ENCODE results near the gene PAX2. TPM values are rescaled to one million over a fixed set of nuclear protein-coding genes. Genes with fewer than 3 reads are reported as not detected.

Gene PAX2
- total RNA-seq, 1 donor from 2014 or later = not detected

DNA sequence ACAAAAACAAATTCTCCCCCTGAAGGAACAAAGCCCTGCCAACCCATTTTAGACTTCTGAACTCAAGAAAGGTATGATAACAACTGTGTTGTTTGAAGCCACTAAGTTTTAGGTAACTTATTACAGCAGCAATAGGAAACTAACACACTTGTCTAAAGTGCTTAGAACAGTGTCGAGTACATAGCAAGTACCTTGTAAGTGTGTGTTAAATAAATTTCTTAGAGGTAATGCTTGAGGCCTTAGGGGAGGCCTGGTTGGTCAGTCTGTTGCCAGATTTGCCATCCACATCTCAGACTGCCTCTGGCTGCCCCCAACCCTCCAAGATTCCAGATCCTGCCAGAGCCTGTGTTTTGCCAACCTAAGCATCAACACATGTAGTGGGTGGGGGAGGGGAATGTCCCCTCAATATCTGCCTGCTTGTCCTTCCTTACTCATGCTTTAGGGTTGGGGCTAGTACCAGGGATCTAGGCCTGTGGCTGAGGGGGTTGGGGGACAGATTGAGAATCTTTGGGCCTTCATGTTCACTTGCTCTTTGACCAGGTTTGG is 27.1 kb upstream of the PAX2 start:
- Histone ChIP-seq H3K36me3 (no peaks in the 10 kb centered on the region), H3K4me3 (no peak overlapping the region), H3K4me1 (no peaks in the 10 kb centered on the region), H3K9me3 (no peaks in the 10 kb centered on the region), H3K27ac (no peak overlapping the region), H3K27me3 (ENCODE audit: low read depth) (peaks cover 99% of the 10 kb centered on the region)
- intact Hi-C loops (cut with DNase I) = no loop called here
- TF ChIP-seq, protein P1, sequence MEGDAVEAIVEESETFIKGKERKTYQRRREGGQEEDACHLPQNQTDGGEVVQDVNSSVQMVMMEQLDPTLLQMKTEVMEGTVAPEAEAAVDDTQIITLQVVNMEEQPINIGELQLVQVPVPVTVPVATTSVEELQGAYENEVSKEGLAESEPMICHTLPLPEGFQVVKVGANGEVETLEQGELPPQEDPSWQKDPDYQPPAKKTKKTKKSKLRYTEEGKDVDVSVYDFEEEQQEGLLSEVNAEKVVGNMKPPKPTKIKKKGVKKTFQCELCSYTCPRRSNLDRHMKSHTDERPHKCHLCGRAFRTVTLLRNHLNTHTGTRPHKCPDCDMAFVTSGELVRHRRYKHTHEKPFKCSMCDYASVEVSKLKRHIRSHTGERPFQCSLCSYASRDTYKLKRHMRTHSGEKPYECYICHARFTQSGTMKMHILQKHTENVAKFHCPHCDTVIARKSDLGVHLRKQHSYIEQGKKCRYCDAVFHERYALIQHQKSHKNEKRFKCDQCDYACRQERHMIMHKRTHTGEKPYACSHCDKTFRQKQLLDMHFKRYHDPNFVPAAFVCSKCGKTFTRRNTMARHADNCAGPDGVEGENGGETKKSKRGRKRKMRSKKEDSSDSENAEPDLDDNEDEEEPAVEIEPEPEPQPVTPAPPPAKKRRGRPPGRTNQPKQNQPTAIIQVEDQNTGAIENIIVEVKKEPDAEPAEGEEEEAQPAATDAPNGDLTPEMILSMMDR (IDR thresholded peaks at IDR 0.05) = no peak
- ATAC-seq (peak; percentile 51 to 65), DNase-seq (no peak)

DNA sequence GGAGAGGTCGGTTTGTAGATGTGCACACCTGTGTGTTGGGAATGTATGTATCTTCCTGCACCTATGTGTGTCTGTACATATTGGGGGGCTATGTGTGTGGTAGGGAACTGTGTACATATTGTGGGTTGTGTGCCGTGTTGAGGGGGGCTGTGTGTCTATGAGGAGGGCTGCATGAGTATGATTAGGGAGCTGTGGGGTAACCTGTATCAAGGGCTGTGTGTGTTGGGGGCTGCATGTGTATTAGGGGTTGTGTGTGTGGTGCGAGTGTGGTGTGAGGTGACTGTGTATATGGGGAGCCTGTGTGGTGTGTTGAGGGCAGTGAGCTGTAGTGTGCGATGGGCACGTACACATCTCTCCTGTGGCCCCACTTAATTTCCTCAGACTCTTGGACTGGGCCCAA is 22.2 kb upstream of the PAX2 start:
- ATAC-seq (no peak), DNase-seq (no peak)
- Histone ChIP-seq H3K27me3 (ENCODE audit: low read depth) (peaks cover 97% of the 10 kb centered on the region), H3K9me3 (no peaks in the 10 kb centered on the region), H3K4me3 (no peak overlapping the region), H3K27ac (no peak overlapping the region), H3K4me1 (no peaks in the 10 kb centered on the region), H3K36me3 (no peaks in the 10 kb centered on the region)
- intact Hi-C loops (cut with DNase I) = no loop called here
- TF ChIP-seq, protein P1 (IDR thresholded peaks at IDR 0.05) = no peak

DNA sequence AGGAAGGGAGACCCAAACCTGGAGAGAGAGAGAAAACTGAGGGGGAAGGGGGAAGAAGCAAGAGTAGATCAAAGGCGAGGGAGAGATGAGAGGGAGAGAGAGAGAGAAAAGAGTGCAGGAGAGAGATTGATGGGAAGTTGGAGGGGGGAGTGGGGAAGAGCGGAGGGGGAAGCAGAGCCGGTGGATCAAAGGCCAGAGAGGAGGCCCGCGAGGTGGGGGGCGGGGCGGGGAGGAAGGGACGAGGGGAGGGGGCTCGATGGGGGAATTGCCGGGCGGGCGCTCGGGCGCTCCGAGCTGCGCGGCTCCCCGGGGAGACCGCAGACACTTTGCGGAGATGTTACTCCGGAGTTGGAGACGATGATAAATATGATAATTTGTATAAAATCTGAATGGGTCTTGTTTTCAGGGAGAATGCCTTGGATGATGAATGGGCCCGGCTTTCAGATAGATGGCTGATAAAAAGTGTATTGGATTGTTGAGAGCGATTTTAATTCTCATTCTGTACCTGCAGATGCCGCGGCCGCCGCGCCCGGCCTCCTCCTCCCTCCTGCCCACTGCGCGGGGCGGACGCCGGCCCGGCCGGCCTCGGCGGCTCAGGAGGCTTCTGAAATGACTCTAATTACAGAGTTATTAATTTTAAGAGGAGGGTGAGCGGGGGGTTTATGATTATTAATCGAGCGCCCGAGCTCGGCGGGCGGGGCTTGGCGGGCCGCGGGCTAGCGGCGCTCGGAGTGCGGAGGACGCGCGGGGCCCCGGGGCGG is 21.4 kb upstream of the PAX2 start:
- H3K4me1 ChIP-seq = peaks cover 2% of the 10 kb centered on the region
- DNase-seq (no peak), ATAC-seq (no peak)
- intact Hi-C loops (cut with DNase I) = no loop called here
- TF ChIP-seq, protein P1 (IDR thresholded peaks at IDR 0.05) = no peak
- no peak overlapping the region for H3K4me3 ChIP-seq
- H3K27ac ChIP-seq = no peak overlapping the region
- H3K9me3 ChIP-seq = no peaks in the 10 kb centered on the region
- H3K27me3 ChIP-seq (ENCODE audit: low read depth) = peaks cover 97% of the 10 kb centered on the region
- no peaks in the 10 kb centered on the region for H3K36me3 ChIP-seq

DNA sequence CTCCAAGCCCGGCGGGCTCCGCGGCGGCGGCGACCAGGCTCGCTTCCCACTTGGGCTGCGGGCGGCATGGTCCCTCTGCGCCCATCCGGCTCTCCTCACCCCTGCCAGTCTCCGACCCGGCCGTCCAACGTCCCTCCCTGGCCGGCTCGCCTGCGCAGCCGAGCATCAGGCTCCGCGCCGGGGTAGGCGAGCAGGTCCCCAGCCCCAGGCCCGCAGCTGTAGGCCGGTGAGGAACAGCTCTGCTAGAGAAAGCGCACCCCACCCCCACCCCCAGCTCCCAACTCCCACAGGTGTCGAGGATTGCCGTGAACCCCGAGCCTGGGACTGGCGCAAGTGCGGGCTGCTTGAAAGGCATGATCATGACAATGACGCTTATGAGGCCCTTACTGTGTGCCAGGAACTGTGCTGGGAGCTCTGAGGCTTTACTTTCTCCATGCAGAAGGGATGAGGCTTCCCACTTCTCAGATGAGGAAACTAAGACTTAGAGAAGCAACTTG is 20.8 kb upstream of the PAX2 start:
- intact Hi-C loops (cut with DNase I) = no loop called here
- no peak for DNase-seq
- Histone ChIP-seq H3K4me1 (peaks cover 8% of the 10 kb centered on the region), H3K36me3 (no peaks in the 10 kb centered on the region), H3K9me3 (no peaks in the 10 kb centered on the region), H3K4me3 (no peak overlapping the region), H3K27ac (no peak overlapping the region), H3K27me3 (ENCODE audit: low read depth) (peaks cover 97% of the 10 kb centered on the region)
- TF ChIP-seq, protein P1 (IDR thresholded peaks at IDR 0.05) = no peak
- no peak for ATAC-seq

DNA sequence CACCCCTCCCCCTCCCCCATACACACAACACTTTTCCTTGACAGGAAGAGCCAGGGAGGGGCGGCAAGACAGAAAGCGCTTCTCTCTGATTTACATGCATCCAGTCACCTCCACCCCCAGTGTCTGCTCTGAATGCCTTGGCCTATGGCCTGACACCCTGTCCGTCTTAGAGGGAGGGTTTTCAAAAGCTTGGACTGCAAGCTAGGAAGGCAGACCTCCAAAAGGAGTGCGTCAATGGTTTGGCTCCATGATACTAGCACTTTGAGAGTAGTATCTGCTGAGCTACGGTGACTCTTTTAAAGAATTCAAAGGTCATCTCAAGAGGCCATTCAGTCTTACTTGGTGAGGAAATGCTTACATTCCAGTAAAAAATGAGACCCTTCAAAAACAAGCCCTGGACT is 20.3 kb upstream of the PAX2 start:
- Histone ChIP-seq H3K27ac (no peak overlapping the region), H3K9me3 (no peaks in the 10 kb centered on the region), H3K27me3 (ENCODE audit: low read depth) (peaks cover 97% of the 10 kb centered on the region), H3K4me1 (peaks cover 13% of the 10 kb centered on the region), H3K36me3 (no peaks in the 10 kb centered on the region), H3K4me3 (no peak overlapping the region)
- TF ChIP-seq, protein P1 (IDR thresholded peaks at IDR 0.05) = no peak
- intact Hi-C loops (cut with DNase I) = no loop called here
- ATAC-seq (no peak), DNase-seq (no peak)

Data from lower lobe of right lung (tissue), 2 donors.